Occipital lobe (tissue), 2 donors: Measurements from ENCODE around the gene CEP152. TPM values are rescaled to one million over a fixed set of nuclear protein-coding genes. Genes with fewer than 3 reads are reported as not detected.

Experiments
- DNase-seq: peaks from one replicate; lab custom pipeline; 2025; lab: John Stamatoyannopoulos, UW
- total RNA-seq: library from RNA; depleted of rRNA; stranded (reverse); fragments of >200 nt; gene quantifications from one replicate; pipeline ENCODE4 v1.2.3, GENCODE V29; 2014

CEP152 gene
- total RNA-seq, 1 donor from 2014 or later: 2.7 TPM

DNA sequence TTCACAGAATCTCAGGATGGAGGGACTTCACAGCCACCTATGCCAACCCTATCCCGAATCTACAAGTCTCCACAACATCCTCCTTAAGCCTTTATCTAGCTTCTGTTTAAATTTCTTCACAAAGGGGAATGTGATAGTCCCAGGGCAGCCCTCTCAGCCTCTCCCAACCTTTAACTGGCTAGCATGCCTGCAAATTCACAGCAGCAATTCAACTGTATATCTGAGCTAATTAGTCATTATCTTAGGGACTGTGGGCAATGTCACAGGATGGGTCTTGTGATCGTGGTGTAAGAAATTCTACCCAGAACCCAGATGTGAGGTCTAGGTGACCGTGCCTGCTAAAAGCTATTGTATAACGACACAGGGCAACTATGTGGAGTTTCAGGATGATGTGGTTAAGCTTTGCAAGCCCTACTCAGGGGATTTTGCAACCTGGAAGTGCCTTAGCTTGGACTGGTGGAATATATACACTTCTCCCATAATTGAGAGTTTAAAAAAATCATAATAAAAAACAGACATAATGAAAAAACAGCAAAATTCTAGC lies 99.8 kb downstream of the CEP152 start:
- DNase-seq: no peak

DNA sequence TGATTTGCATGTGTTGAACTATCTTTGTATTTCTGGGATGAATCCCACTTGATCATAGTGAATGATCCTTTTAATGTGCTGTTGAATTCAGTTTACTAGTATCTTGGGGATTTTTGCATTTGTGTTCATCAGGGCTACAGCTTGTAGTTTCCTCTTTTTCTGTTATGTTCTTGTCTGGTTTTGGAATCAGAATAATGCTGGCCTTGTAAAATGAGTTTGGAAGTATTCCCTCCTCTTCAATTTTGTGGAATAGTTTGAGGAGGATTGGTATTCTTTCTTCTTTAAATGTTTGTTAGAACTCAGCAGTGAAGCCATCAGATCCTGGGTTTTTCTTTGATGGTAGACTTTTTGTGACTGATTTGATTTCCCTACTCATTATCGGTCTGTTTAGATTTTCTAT lies 102.2 kb downstream of the CEP152 start:
- no peak for DNase-seq

DNA sequence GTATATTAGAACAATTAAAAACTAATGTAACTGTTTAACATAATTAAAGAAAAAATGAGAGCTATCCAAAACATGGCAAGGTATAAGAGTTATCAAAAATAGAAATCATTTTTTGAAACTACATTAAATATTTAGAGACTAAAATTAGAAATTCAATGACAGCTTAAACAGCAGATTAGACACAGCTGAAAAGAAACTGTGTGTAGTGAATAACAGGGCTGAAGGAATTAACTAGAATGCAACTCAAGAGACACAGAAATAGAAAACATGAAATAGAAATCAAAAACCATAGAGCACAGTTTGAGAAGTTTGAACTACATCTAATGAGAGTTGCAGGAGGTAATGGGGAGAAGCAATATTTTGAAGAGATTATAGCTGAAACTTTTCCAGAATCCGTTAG lies 105.5 kb downstream of the CEP152 start:
- DNase-seq: no peak

DNA sequence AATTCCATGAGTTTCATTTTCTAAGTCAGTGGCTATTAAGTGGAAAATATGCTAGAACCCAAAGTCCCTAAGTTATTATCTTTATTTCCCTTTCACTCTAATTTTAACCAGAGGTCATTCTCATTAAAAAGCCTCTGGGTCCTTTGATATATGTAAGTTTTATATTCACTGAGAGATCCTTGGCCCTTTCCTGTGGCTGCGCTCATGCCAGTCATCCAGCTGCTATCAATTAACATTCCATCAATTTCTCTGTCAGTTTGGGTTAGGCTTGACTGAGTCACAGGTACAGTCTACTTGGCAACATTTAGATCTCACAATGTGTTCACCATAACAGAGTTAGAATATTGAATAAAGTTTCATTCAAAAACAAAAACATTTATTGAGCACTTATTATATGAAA lies 107.3 kb downstream of the CEP152 start:
- no peak for DNase-seq

DNA sequence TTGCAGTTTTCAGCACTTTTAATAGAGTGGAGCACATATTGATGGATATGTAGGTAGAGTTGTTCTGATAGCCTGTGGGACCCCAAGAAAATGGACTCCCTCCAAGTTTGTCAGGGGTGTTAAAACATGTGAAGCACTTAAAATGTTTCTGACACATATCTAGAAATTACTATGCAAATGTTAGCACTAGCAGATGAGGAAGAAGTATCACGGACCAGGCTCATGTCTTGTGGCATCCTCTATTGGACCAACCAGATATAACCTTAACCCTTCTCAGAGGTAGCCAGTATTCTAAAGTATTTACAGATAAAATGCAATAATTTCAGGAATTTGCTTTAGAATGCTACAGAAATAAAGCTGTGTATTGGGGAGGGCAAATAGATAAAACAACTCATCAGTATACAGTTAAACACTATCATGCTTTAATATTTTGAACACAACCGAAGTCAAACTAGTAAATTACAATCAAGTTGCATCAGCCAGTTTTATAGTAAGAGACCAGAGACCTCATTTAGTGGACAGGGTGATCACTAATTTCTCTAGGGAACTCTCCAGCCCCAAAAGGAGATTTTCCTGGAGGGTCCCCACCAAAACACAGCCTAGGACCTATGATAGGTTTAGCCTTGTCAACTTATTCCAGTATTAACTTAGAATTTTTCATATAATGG lies 108.2 kb downstream of the CEP152 start:
- DNase-seq: no peak

DNA sequence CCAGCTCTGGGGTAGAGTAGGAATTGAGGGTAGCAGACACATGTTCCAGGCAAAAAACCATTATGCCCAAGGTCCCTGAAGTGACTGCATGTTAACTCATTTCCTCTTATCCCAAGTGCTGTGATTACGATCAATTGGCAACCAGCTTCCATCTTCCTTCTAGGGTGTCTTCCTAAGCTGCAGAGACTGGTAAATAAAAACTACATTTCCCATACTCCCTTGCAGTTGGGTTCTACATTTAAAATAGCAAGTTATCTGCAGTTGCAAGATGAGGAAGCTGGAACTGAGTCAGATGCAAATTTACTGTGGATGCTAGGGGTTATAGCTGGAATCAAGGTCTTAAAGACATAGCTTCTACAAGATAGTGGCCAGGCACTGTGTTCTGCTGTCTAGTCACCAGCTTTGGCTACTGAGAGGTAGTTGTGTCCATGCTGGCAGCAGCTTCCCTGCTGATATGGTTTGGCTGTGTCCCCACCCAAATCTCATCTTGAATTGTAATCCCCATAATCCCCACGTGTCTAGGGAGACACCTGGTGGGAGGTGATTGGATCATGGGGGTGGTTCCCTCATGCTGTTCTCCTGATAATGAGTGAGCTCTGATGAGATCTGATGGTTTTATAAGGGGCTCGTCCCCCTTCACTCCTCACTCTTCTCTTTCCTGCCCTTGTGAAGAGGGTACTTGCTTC lies 114.1 kb downstream of the CEP152 start:
- DNase-seq: no peak

DNA sequence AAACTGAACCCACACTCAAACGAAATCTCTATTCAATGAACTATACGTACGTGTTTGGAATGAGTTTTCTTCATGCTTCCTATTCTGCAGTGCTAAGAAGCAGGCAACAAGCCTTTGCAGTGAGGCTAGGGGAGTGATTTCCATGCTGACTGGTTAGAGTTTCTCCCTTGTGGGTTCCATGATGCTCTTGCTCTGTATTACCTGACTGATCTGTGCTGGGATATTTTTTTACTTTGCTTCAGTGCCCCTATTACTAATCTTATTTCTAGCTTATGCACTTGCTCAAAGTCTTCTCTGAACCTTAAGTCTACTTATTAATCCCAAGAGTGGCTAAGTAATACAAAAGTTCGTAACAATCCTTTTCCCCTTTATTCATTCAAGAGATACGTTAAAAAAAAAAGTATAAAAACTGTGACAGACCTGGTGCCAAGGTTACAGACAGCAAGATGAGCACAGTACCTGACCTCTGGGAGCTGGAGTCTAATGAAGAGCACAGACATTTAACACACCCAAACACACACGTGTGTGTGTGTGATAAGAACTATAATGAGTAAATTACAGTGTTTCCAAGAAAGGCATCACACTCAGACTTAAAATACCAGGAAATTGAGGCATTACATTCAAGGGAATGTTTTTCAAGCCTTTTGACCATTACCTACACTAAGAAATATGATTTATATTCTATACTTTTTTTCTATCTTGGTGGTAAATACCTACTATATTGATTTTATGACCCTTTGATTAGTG lies 114.9 kb downstream of the CEP152 start:
- no peak for DNase-seq

DNA sequence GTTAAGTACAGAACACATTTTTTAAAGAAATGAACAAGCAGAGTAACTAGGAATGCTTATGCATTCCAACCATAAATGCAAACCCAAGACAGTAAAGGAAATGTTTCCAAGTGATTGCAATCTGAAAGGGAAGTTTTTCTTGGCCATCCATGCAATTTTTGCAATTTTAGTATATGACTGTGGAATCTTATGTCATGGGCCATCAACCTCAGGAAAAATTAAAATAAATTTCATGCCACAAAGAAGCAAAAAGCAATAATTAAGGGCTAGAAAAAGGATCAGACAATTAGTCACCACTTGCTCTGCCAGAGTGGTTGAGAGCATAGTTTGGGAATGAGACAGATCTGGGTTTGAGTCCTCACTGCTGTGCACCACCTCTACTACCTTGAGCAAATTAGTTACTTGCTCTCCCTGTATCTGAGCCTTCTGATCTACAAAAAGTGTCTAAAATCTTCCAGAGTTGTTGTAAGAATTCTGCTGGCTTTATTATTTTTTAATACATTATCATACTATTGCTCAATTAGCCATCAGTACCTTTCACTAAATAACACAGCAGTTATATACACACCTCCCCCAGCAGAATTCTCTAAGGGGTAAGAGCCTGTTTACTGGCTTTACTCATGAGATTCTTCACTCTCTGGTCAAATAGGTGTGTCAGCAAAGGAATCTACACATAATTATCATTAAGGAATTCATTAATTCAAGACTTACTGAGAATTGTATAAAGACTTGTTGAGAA lies 115.6 kb downstream of the CEP152 start:
- DNase-seq: no peak

DNA sequence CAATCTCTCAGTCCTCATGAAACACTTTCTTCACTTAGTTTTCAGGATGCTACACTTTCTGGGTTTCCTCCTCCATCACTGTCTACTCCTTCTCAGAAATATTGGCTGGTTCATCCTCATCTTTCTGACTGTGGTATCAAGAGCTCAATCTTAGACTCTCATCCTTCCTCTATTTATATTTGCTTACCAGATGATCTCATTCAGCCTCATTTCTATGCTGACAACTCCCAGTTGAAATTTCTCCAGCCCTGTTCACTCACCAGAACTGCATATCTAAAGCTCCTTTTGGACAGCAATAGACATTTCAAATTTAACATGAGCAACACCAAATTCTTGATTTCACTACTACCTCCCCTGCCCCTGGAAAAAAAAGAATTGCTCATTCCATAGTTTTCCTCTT lies 117.4 kb downstream of the CEP152 start:
- DNase-seq: no peak

DNA sequence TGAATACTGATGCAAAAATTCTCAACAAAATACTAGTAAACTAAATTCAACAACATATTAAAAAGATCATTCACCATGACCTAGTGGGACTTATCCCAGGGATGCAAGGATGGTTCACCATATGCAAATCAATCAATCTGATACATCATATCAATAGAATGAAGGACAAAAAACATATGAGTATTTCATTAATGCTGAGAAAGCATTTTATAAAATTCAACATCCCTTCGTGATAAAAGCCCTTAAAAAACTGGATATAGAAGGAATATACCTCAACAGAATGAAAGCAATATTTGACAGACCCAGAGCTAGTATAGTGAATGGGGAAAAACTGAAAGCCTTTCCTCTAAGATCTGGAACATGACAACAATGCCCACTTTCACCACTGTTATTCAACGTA lies 122.4 kb downstream of the CEP152 start:
- DNase-seq: no peak

Other genes starting within 250 kb of the CEP152 start
- gene FBN1, start 165.4 kb downstream of the CEP152 start, total RNA-seq: 27.9 TPM
- 215 TPM for gene EID1, start 67.1 kb upstream of the CEP152 start, total RNA-seq
- 5.5 TPM for gene SHC4, start 152.8 kb upstream of the CEP152 start, total RNA-seq
- gene SECISBP2L, start 235.4 kb upstream of the CEP152 start, total RNA-seq: 85.0 TPM